ENCODE measurements around the gene BMPR1B. TPM values are rescaled to one million over a fixed set of nuclear protein-coding genes. Genes with fewer than 3 reads are reported as not detected.

The BMPR1B gene
- polyA plus RNA-seq, 2 of the 4 experiments (the other 2 are of a cell fraction): 6.4 to 21.2 TPM

- POLR2A ChIA-PET: no interaction called here
- TF ChIP-seq, protein P1, sequence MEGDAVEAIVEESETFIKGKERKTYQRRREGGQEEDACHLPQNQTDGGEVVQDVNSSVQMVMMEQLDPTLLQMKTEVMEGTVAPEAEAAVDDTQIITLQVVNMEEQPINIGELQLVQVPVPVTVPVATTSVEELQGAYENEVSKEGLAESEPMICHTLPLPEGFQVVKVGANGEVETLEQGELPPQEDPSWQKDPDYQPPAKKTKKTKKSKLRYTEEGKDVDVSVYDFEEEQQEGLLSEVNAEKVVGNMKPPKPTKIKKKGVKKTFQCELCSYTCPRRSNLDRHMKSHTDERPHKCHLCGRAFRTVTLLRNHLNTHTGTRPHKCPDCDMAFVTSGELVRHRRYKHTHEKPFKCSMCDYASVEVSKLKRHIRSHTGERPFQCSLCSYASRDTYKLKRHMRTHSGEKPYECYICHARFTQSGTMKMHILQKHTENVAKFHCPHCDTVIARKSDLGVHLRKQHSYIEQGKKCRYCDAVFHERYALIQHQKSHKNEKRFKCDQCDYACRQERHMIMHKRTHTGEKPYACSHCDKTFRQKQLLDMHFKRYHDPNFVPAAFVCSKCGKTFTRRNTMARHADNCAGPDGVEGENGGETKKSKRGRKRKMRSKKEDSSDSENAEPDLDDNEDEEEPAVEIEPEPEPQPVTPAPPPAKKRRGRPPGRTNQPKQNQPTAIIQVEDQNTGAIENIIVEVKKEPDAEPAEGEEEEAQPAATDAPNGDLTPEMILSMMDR (IDR thresholded peaks at IDR 0.05): no peak
- TF ChIP-seq MAFK (IDR thresholded peaks at IDR 0.05; ENCODE audit: partially characterized antibody) (no peak), JUN (IDR thresholded peaks at IDR 0.05) (no peak), FOSL2 (IDR thresholded peaks at IDR 0.05) (no peak), FOSL2 (CRISPR knock-in tag; IDR thresholded peaks at IDR 0.05) (no peak), EHF (CRISPR knock-in tag; IDR thresholded peaks at IDR 0.05) (no peak)
- TF ChIP-seq, protein P2, sequence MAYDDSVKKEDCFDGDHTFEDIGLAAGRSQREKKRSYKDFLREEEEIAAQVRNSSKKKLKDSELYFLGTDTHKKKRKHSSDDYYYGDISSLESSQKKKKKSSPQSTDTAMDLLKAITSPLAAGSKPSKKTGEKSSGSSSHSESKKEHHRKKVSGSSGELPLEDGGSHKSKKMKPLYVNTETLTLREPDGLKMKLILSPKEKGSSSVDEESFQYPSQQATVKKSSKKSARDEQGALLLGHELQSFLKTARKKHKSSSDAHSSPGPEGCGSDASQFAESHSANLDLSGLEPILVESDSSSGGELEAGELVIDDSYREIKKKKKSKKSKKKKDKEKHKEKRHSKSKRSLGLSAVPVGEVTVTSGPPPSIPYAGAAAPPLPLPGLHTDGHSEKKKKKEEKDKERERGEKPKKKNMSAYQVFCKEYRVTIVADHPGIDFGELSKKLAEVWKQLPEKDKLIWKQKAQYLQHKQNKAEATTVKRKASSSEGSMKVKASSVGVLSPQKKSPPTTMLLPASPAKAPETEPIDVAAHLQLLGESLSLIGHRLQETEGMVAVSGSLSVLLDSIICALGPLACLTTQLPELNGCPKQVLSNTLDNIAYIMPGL (CRISPR knock-in tag; IDR thresholded peaks at IDR 0.05; ENCODE audit: borderline replicate concordance): no peak
- ATAC-seq (no peak), FAIRE-seq (no peak), DNase-seq (ENCODE audit: low read depth in 1 of 2, low spot score in 1 of 2) (no peak)
- no peaks in the 10 kb centered on the region for H3K9me3 ChIP-seq
- H3K4me3 ChIP-seq: no peak overlapping the region
- H3K4me2 ChIP-seq: no peak overlapping the region
- no peaks in the 10 kb centered on the region for H3K4me1 ChIP-seq
- H3K27ac ChIP-seq: no peak overlapping the region
- CTCF ChIA-PET: interaction anchor here (0.6 kb wide), 1 partner anchor 954 kb away, joined by 3 read pairs; no protein-coding TSS in a partner anchor
Observed at GRCh38 chr4:95157596-95157995, 399.8 kb downstream of the BMPR1B start.

- Histone ChIP-seq H3K4me1 (no peaks in the 10 kb centered on the region), H3K27ac (no peak overlapping the region), H3K4me3 (no peak overlapping the region), H3K4me2 (no peak overlapping the region), H3K9me3 (no peaks in the 10 kb centered on the region)
- WGBS (ENCODE audit: missing lambda C conversion rate): 95% methylated on average over 2 of the region's 2 CpGs
- no peak for DNase-seq (ENCODE audit: low read depth in 1 of 2, low spot score in 1 of 2)
- POLR2A ChIA-PET: no interaction called here
- CTCF ChIA-PET: no interaction called here
- no peak for TF ChIP-seq HOXB5 (CRISPR knock-in tag; IDR thresholded peaks at IDR 0.05)
- no peak for TF ChIP-seq NFE2L2 (conservative IDR thresholded peaks at IDR 0.05; ENCODE audit: low read length)
- no peak for TF ChIP-seq TFCP2L1 (CRISPR knock-in tag; IDR thresholded peaks at IDR 0.05)
- TF ChIP-seq CEBPB (IDR thresholded peaks at IDR 0.05): no peak
- no peak for TF ChIP-seq JUN (IDR thresholded peaks at IDR 0.05)
- no peak for TF ChIP-seq HDAC2 (IDR thresholded peaks at IDR 0.05)
- no peak for TF ChIP-seq E2F6 (IDR thresholded peaks at IDR 0.05; ENCODE audit: borderline replicate concordance, low read depth)
- no peak for TF ChIP-seq ZFP36 (IDR thresholded peaks at IDR 0.05; ENCODE audit: borderline replicate concordance, partially characterized antibody)
- TF ChIP-seq MAX (IDR thresholded peaks at IDR 0.05): no peak
- no peak for TF ChIP-seq POLR2AphosphoS2 (conservative IDR thresholded peaks at IDR 0.05; ENCODE audit: low read length)
- no peak for TF ChIP-seq MAFK (IDR thresholded peaks at IDR 0.05; ENCODE audit: partially characterized antibody)
- no peak for TF ChIP-seq JUNB (IDR thresholded peaks at IDR 0.05)
- TF ChIP-seq RFX5 (IDR thresholded peaks at IDR 0.05): no peak
- no peak for TF ChIP-seq SREBF2 (IDR thresholded peaks at IDR 0.05)
- TF ChIP-seq HOXB13 (CRISPR knock-in tag; IDR thresholded peaks at IDR 0.05; ENCODE audit: low read depth): no peak
- TF ChIP-seq NR3C1 (IDR thresholded peaks at IDR 0.05): no peak
- no peak for TF ChIP-seq CHD4 (IDR thresholded peaks at IDR 0.05; ENCODE audit: borderline replicate concordance)
- TF ChIP-seq RARB (CRISPR knock-in tag; IDR thresholded peaks at IDR 0.05): no peak
- TF ChIP-seq, protein P3, sequence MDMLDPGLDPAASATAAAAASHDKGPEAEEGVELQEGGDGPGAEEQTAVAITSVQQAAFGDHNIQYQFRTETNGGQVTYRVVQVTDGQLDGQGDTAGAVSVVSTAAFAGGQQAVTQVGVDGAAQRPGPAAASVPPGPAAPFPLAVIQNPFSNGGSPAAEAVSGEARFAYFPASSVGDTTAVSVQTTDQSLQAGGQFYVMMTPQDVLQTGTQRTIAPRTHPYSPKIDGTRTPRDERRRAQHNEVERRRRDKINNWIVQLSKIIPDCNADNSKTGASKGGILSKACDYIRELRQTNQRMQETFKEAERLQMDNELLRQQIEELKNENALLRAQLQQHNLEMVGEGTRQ (IDR thresholded peaks at IDR 0.05): no peak
- no peak for TF ChIP-seq HES2 (IDR thresholded peaks at IDR 0.05)
- FAIRE-seq: no peak
- no peak for ATAC-seq
Observed at GRCh38 chr4:95158045-95158444, 400.3 kb downstream of the BMPR1B start.
